Esophagus squamous epithelium (tissue), 5 donors: ENCODE results near the gene CDK5RAP2. TPM values are rescaled to one million over a fixed set of nuclear protein-coding genes. Genes with fewer than 3 reads are reported as not detected.

ENCODE experiments used
- DNase-seq: peaks from one replicate; lab custom pipeline; 2025; lab: John Stamatoyannopoulos, UW
- H3K27ac ChIP-seq, 4 donors: fragments of 200-600 bp; sonication (generic); one replicate each; pipeline ENCODE4 v1.5.1; 2016 to 2019; ENCODE audit warnings: mild to moderate bottlenecking in 1 of 4
- H3K27me3 ChIP-seq, 4 donors: fragments of 200-600 bp; sonication (generic); 1 replicate in 3 of 4; 2 replicates in 1 of 4; pipeline versions ENCODE4 v1.5.1 to v1.6.0; 2017 to 2021; ENCODE audit warnings: antibody characterized with exemption in 1 of 4
- H3K36me3 ChIP-seq, 3 donors: fragments of 200-600 bp; sonication (generic); one replicate each; pipeline ENCODE4 v1.5.1; 2016 to 2019
- H3K4me1 ChIP-seq, 3 donors: fragments of 200-600 bp; sonication (generic); one replicate each; pipeline ENCODE4 v1.5.1; 2017 to 2019
- H3K4me3 ChIP-seq, 4 donors: fragments of 200-600 bp; sonication (generic); 1 replicate in 3 of 4; 2 replicates in 1 of 4; pipeline ENCODE4 v1.5.1; 2016 to 2019; ENCODE audit warnings: mild to moderate bottlenecking in 2 of 4, moderate library complexity in 1 of 4
- H3K9me3 ChIP-seq, 3 donors: fragments of 200-600 bp; sonication (generic); one replicate each; pipeline ENCODE4 v1.5.1; 2016 to 2019
- POLR2A ChIP-seq, 4 donors: fragments of 450-650 bp; IDR thresholded peaks; one replicate each; pipeline ENCODE4 v1.6.1; 2017; ENCODE audit warnings: antibody characterized with exemption in 4 of 4, mild to moderate bottlenecking in 4 of 4, moderate library complexity in 3 of 4
- WGBS, 2 donors: methylation state at CpG; one replicate each; pipeline ENCODE4 v1.1.5; 2018; 5-methylcytosine and 5-hydroxymethylcytosine counted together
- intact Hi-C: fragments of 100-400 bp; cut with DNase I; formaldehyde crosslinking; loops from one replicate; pipeline ENCODE4 v1.15.0; 2022
- total RNA-seq, 4 donors: library from RNA; depleted of rRNA; stranded (reverse); fragments of >200 nt; gene quantifications; one replicate each; pipeline ENCODE4 v1.1.0, GENCODE V29; 2016
- TF ChIP-seq, protein P1 (sequence below), 6 experiments: fragments of 450-650 bp in 4 of 6; fragments of 200-600 bp in 2 of 6; sonication (generic) in 2 of 6; IDR thresholded peaks; one replicate each; pipeline ENCODE4 v1.5.1; 2016 to 2019; ENCODE audit warnings: antibody characterized with exemption in 6 of 6, mild to moderate bottlenecking in 4 of 6, moderate library complexity in 4 of 6
- donor health status: DM: yes; HTN: yes; CAD: no.

The CDK5RAP2 gene
- total RNA-seq, 4 donors from 2014 or later: 23.2 to 41.2 (median 33.8) TPM

DNA sequence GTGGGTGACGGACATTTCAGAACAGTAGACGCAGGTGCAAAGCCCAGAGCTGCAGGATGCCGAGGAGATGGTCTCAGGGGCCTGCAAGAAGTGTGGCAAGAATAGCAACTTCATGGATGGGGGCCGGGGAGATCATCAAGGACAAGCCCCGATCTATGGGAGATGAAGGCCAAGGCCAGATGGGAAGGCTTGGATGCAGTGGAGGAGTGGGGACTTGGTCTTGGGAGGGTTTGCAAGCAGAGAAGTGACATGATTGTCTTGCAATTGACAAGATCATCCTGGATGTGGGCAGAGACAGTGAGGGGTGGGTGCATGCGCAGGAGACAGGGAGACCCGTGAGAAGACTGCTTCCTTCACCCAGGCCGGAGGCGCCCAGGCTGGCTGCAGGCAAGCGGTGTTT lies 198.1 kb downstream of the CDK5RAP2 start:
- H3K27me3 ChIP-seq: no peaks in the 10 kb centered on the region
- TF ChIP-seq, protein P1, sequence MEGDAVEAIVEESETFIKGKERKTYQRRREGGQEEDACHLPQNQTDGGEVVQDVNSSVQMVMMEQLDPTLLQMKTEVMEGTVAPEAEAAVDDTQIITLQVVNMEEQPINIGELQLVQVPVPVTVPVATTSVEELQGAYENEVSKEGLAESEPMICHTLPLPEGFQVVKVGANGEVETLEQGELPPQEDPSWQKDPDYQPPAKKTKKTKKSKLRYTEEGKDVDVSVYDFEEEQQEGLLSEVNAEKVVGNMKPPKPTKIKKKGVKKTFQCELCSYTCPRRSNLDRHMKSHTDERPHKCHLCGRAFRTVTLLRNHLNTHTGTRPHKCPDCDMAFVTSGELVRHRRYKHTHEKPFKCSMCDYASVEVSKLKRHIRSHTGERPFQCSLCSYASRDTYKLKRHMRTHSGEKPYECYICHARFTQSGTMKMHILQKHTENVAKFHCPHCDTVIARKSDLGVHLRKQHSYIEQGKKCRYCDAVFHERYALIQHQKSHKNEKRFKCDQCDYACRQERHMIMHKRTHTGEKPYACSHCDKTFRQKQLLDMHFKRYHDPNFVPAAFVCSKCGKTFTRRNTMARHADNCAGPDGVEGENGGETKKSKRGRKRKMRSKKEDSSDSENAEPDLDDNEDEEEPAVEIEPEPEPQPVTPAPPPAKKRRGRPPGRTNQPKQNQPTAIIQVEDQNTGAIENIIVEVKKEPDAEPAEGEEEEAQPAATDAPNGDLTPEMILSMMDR (IDR thresholded peaks at IDR 0.05): no peak
- TF ChIP-seq POLR2A (IDR thresholded peaks at IDR 0.05): no peak
- 82 to 96% methylated on average over 10 of the region's 10 CpGs for WGBS, 2 donors

GRCh38 chr9:120379611-120380010 lies 200.4 kb downstream of the CDK5RAP2 start:
- 93 to 100% methylated on average over 3 to 8 of the region's 8 CpGs for WGBS, 2 donors
- no peaks in the 10 kb centered on the region for H3K4me1 ChIP-seq
- no peaks in the 10 kb centered on the region for H3K36me3 ChIP-seq
- H3K27me3 ChIP-seq: no peaks in the 10 kb centered on the region
- no peak for TF ChIP-seq POLR2A (IDR thresholded peaks at IDR 0.05)
- TF ChIP-seq, protein P1 (IDR thresholded peaks at IDR 0.05): no peak
- H3K9me3 ChIP-seq: peaks cover 0 to 13% (median 4%) of the 10 kb centered on the region in 3 donors
- H3K27ac ChIP-seq: no peak overlapping the region
- no peak overlapping the region for H3K4me3 ChIP-seq
- intact Hi-C loops: no loop called here
- no peak for DNase-seq

More for the DNA sequence above, 198.1 kb downstream of the CDK5RAP2 start:
- Histone ChIP-seq H3K27ac (no peak overlapping the region), H3K9me3 (peaks cover 0 to 13% (median 4%) of the 10 kb centered on the region in 3 donors), H3K4me1 (peaks cover 0 to 11% (median 0%) of the 10 kb centered on the region in 3 donors), H3K36me3 (no peaks in the 10 kb centered on the region), H3K4me3 (no peak overlapping the region)
- intact Hi-C loops: no loop called here
- no peak for DNase-seq

DNA sequence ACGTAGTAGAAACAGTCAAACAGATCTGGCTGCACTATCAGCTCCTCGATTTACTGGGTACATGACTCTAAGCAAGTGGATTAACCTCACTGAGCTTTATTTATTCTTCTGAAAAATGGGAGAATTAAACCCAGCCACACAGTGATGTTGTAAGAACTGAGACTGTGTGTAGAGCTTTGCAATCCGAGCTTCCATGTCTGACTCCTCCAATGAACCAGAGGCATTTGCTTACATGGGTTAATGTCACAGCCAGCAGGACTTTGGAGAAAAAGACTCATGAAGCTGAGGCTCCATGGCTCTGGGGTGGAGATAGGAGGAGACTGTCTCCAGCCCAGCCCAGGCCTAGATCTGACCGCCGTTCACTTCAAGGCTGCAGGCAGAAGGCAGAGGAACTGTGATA lies 201.3 kb downstream of the CDK5RAP2 start:
- H3K27ac ChIP-seq: no peak overlapping the region
- 83 to 89% methylated on average over 5 of the region's 5 CpGs for WGBS, 2 donors
- TF ChIP-seq, protein P1 (IDR thresholded peaks at IDR 0.05): no peak
- TF ChIP-seq POLR2A (IDR thresholded peaks at IDR 0.05): no peak

GRCh38 chr9:120377268-120378159 lies 202.5 kb downstream of the CDK5RAP2 start:
- Histone ChIP-seq H3K4me3 (no peak overlapping the region), H3K36me3 (no peaks in the 10 kb centered on the region), H3K27ac (no peak overlapping the region), H3K9me3 (peaks cover 0 to 13% (median 4%) of the 10 kb centered on the region in 3 donors), H3K4me1 (no peaks in the 10 kb centered on the region), H3K27me3 (no peaks in the 10 kb centered on the region)
- TF ChIP-seq, protein P1 (IDR thresholded peaks at IDR 0.05): no peak
- TF ChIP-seq POLR2A (IDR thresholded peaks at IDR 0.05): no peak
- WGBS, 2 donors: 86 to 89% methylated on average over 19 to 23 of the region's 23 CpGs
- DNase-seq: no peak
- intact Hi-C loops: no loop called here

More for the DNA sequence above, 201.3 kb downstream of the CDK5RAP2 start:
- Histone ChIP-seq H3K9me3 (peaks cover 0 to 13% (median 4%) of the 10 kb centered on the region in 3 donors), H3K4me3 (no peak overlapping the region), H3K4me1 (no peaks in the 10 kb centered on the region), H3K36me3 (no peaks in the 10 kb centered on the region), H3K27me3 (no peaks in the 10 kb centered on the region)
- intact Hi-C loops: no loop called here
- DNase-seq: no peak

DNA sequence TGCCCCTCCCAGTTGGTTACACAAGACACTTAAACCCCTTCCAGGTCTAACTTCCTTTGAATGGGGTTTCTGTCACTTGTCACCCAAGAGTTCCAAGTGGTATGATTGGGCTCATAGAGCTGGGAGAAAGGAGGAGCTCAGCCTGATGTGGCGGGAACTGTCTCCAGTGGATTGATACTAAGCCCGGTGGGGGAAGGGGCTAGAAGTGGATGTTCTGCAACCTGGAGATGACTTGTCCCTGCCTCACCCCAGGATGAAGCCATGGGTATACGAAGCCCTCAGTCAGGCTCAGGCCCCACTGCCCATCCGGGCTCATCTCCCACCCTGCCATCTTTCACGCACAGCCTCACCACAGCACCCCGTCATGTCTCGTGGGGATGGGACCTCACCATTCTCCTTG lies 203.9 kb downstream of the CDK5RAP2 start:
- Histone ChIP-seq H3K9me3 (peaks cover 0 to 13% (median 4%) of the 10 kb centered on the region in 3 donors), H3K27ac (no peak overlapping the region), H3K4me1 (no peaks in the 10 kb centered on the region), H3K4me3 (no peak overlapping the region), H3K36me3 (no peaks in the 10 kb centered on the region), H3K27me3 (no peaks in the 10 kb centered on the region)
- WGBS, 2 donors: 88 to 93% methylated on average over 5 to 7 of the region's 7 CpGs
- TF ChIP-seq POLR2A (IDR thresholded peaks at IDR 0.05): no peak
- TF ChIP-seq, protein P1 (IDR thresholded peaks at IDR 0.05): no peak
- intact Hi-C loops: no loop called here
- no peak for DNase-seq
